ENCODE data around the gene DES. TPM values are rescaled to one million over a fixed set of nuclear protein-coding genes. Genes with fewer than 3 reads are reported as not detected.

DES gene
- total and polyA plus RNA-seq, 7 experiments from 2014 or later, result 1.5 TPM; not detected in 6

- ChIA-PET POLR2A (no interaction called here), CTCF (no interaction called here)
- Mint-ChIP-seq H3K27ac (no peak overlapping the region), H3K36me3 (no peaks in the 10 kb centered on the region), H3K9me3 (peaks cover 0 to 2% (median 0%) of the 10 kb centered on the region in 11 donors), H3K4me1 (peaks cover 0 to 5% (median 0%) of the 10 kb centered on the region in 7 donors), H3K4me3 (no peak overlapping the region), H3K27me3 (peaks cover 9 to 43% (median 27%) of the 10 kb centered on the region in 5 donors)
- ATAC-seq (no peak), DNase-seq (no peak)
- Histone ChIP-seq H3K4me1 (ENCODE audit: control insufficient read depth in 2 of 2, insufficient read depth in 2 of 2, low read length in 2 of 2) (no peaks in the 10 kb centered on the region), H3K9me3 (ENCODE audit: control insufficient read depth in 2 of 3, low read length in 3 of 3) (no peaks in the 10 kb centered on the region), H3K4me3 (ENCODE audit: low read length) (no peak overlapping the region), H3K27me3 (ENCODE audit: control insufficient read depth in 2 of 2, insufficient read depth in 2 of 2, low read length in 2 of 2) (peaks cover 0 to 4% of the 10 kb centered on the region in 2 donors), H3K36me3 (ENCODE audit: control insufficient read depth in 2 of 3, insufficient read depth in 3 of 3, low read length in 3 of 3) (no peaks in the 10 kb centered on the region), H3K27ac (ENCODE audit: low read depth, low read length) (no peak overlapping the region)
- intact Hi-C loops (cut with micrococcal nuclease), result no loop called here
Observed at GRCh38 chr2:219421323-219421722, 3.1 kb downstream of the DES start.

- Histone ChIP-seq H3K27me3 (ENCODE audit: control insufficient read depth in 2 of 2, insufficient read depth in 2 of 2, low read length in 2 of 2) (peaks cover 0 to 4% of the 10 kb centered on the region in 2 donors), H3K4me1 (ENCODE audit: control insufficient read depth in 2 of 2, insufficient read depth in 2 of 2, low read length in 2 of 2) (no peaks in the 10 kb centered on the region), H3K27ac (ENCODE audit: low read depth, low read length) (no peak overlapping the region), H3K36me3 (ENCODE audit: control insufficient read depth in 2 of 3, insufficient read depth in 3 of 3, low read length in 3 of 3) (no peaks in the 10 kb centered on the region), H3K4me3 (ENCODE audit: low read length) (no peak overlapping the region), H3K9me3 (ENCODE audit: control insufficient read depth in 2 of 3, low read length in 3 of 3) (no peaks in the 10 kb centered on the region)
- no peak overlapping the region for H3K27ac Mint-ChIP-seq
- DNase-seq (no peak), ATAC-seq (no peak)
- ChIA-PET CTCF (interaction anchor here (0.7 kb wide), 1 partner anchor 119 kb away, joined by 3 read pairs; no protein-coding TSS in a partner anchor), POLR2A (no interaction called here)
- peaks cover 9 to 47% (median 24%) of the 10 kb centered on the region in 5 donors for H3K27me3 Mint-ChIP-seq
- no peaks in the 10 kb centered on the region for H3K36me3 Mint-ChIP-seq
- peaks cover 0 to 5% (median 0%) of the 10 kb centered on the region in 7 donors for H3K4me1 Mint-ChIP-seq
- H3K9me3 Mint-ChIP-seq, result no peaks in the 10 kb centered on the region
- intact Hi-C loops (cut with micrococcal nuclease), result no loop called here
- H3K4me3 Mint-ChIP-seq, result no peak overlapping the region
Observed at GRCh38 chr2:219422952-219423534, 4.9 kb downstream of the DES start.

GRCh38 chr2:219423652-219424377 is 5.6 kb downstream of the DES start:
- H3K4me1 ChIP-seq (ENCODE audit: control insufficient read depth in 2 of 2, insufficient read depth in 2 of 2, low read length in 2 of 2), result no peaks in the 10 kb centered on the region
- H3K4me3 ChIP-seq (ENCODE audit: low read length), result no peak overlapping the region
- Mint-ChIP-seq H3K27ac (no peak overlapping the region), H3K9me3 (no peaks in the 10 kb centered on the region), H3K4me1 (peaks cover 0 to 5% (median 0%) of the 10 kb centered on the region in 7 donors), H3K27me3 (peaks cover 9 to 47% (median 21%) of the 10 kb centered on the region in 5 donors), H3K4me3 (no peak overlapping the region), H3K36me3 (no peaks in the 10 kb centered on the region)
- peaks cover 0 to 4% of the 10 kb centered on the region in 2 donors for H3K27me3 ChIP-seq (ENCODE audit: control insufficient read depth in 2 of 2, insufficient read depth in 2 of 2, low read length in 2 of 2)
- CTCF ChIA-PET, result no interaction called here
- ATAC-seq, result no peak
- DNase-seq, result no peak
- POLR2A ChIA-PET, result no interaction called here
- intact Hi-C loops (cut with micrococcal nuclease), result no loop called here
- no peaks in the 10 kb centered on the region for H3K9me3 ChIP-seq (ENCODE audit: control insufficient read depth in 2 of 3, low read length in 3 of 3)
- H3K36me3 ChIP-seq (ENCODE audit: control insufficient read depth in 2 of 3, insufficient read depth in 3 of 3, low read length in 3 of 3), result no peaks in the 10 kb centered on the region
- no peak overlapping the region for H3K27ac ChIP-seq (ENCODE audit: low read depth, low read length)

GRCh38 chr2:219425238-219426067 is 7.3 kb downstream of the DES start:
- no peaks in the 10 kb centered on the region for H3K36me3 ChIP-seq (ENCODE audit: control insufficient read depth in 2 of 3, insufficient read depth in 3 of 3, low read length in 3 of 3)
- no peaks in the 10 kb centered on the region for H3K9me3 ChIP-seq (ENCODE audit: control insufficient read depth in 2 of 3, low read length in 3 of 3)
- peaks cover 3 to 33% (median 7%) of the 10 kb centered on the region in 5 donors for H3K27me3 Mint-ChIP-seq
- ChIA-PET CTCF (no interaction called here), POLR2A (no interaction called here)
- no peak overlapping the region for H3K27ac ChIP-seq (ENCODE audit: low read depth, low read length)
- H3K4me3 Mint-ChIP-seq, result no peak overlapping the region
- ATAC-seq, result no peak
- DNase-seq, result no peak
- H3K36me3 Mint-ChIP-seq, result no peaks in the 10 kb centered on the region
- H3K4me1 Mint-ChIP-seq, result no peaks in the 10 kb centered on the region
- intact Hi-C loops (cut with micrococcal nuclease), result no loop called here
- H3K27me3 ChIP-seq (ENCODE audit: control insufficient read depth in 2 of 2, insufficient read depth in 2 of 2, low read length in 2 of 2), result peaks cover 0 to 4% of the 10 kb centered on the region in 2 donors
- no peak overlapping the region for H3K4me3 ChIP-seq (ENCODE audit: low read length)
- H3K4me1 ChIP-seq (ENCODE audit: control insufficient read depth in 2 of 2, insufficient read depth in 2 of 2, low read length in 2 of 2), result no peaks in the 10 kb centered on the region
- no peak overlapping the region for H3K27ac Mint-ChIP-seq
- H3K9me3 Mint-ChIP-seq, result no peaks in the 10 kb centered on the region

- POLR2A ChIA-PET, result no interaction called here
- ATAC-seq, result no peak
Observed at GRCh38 chr2:219426068-219426443, 7.9 kb downstream of the DES start.

GRCh38 chr2:219426534-219427136 is 8.5 kb downstream of the DES start:
- Histone ChIP-seq H3K9me3 (ENCODE audit: control insufficient read depth in 2 of 3, low read length in 3 of 3) (no peaks in the 10 kb centered on the region), H3K27ac (ENCODE audit: low read depth, low read length) (no peak overlapping the region), H3K27me3 (ENCODE audit: control insufficient read depth in 2 of 2, insufficient read depth in 2 of 2, low read length in 2 of 2) (peaks cover 0 to 4% of the 10 kb centered on the region in 2 donors), H3K4me3 (ENCODE audit: low read length) (no peak overlapping the region), H3K36me3 (ENCODE audit: control insufficient read depth in 2 of 3, insufficient read depth in 3 of 3, low read length in 3 of 3) (no peaks in the 10 kb centered on the region), H3K4me1 (ENCODE audit: control insufficient read depth in 2 of 2, insufficient read depth in 2 of 2, low read length in 2 of 2) (no peaks in the 10 kb centered on the region)
- ChIA-PET POLR2A (no interaction called here), CTCF (no interaction called here)
- H3K4me3 Mint-ChIP-seq, result no peak overlapping the region
- intact Hi-C loops (cut with micrococcal nuclease), result no loop called here
- peaks cover 0 to 24% (median 5%) of the 10 kb centered on the region in 5 donors for H3K27me3 Mint-ChIP-seq
- no peak overlapping the region for H3K27ac Mint-ChIP-seq
- H3K9me3 Mint-ChIP-seq, result no peaks in the 10 kb centered on the region
- no peaks in the 10 kb centered on the region for H3K36me3 Mint-ChIP-seq
- ATAC-seq (no peak), DNase-seq (no peak)
- peaks cover 0 to 2% (median 0%) of the 10 kb centered on the region in 7 donors for H3K4me1 Mint-ChIP-seq

More at GRCh38 chr2:219426068-219426443, 7.9 kb downstream of the DES start:
- CTCF ChIA-PET, result no interaction called here
- H3K27ac Mint-ChIP-seq, result no peak overlapping the region
- Histone ChIP-seq H3K36me3 (ENCODE audit: control insufficient read depth in 2 of 3, insufficient read depth in 3 of 3, low read length in 3 of 3) (no peaks in the 10 kb centered on the region), H3K4me3 (ENCODE audit: low read length) (no peak overlapping the region), H3K27ac (ENCODE audit: low read depth, low read length) (no peak overlapping the region), H3K9me3 (ENCODE audit: control insufficient read depth in 2 of 3, low read length in 3 of 3) (no peaks in the 10 kb centered on the region), H3K27me3 (ENCODE audit: control insufficient read depth in 2 of 2, insufficient read depth in 2 of 2, low read length in 2 of 2) (peaks cover 0 to 4% of the 10 kb centered on the region in 2 donors), H3K4me1 (ENCODE audit: control insufficient read depth in 2 of 2, insufficient read depth in 2 of 2, low read length in 2 of 2) (no peaks in the 10 kb centered on the region)
- no peaks in the 10 kb centered on the region for H3K36me3 Mint-ChIP-seq
- no peak for DNase-seq
- intact Hi-C loops (cut with micrococcal nuclease), result no loop called here
- H3K4me1 Mint-ChIP-seq, result peaks cover 0 to under 1% (median 0%) of the 10 kb centered on the region in 7 donors
- peaks cover 0 to 28% (median 3%) of the 10 kb centered on the region in 5 donors for H3K27me3 Mint-ChIP-seq
- no peaks in the 10 kb centered on the region for H3K9me3 Mint-ChIP-seq
- H3K4me3 Mint-ChIP-seq, result no peak overlapping the region

Measured in naive thymus-derived CD4-positive, alpha-beta T cell (primary cell).